H1 (cell line): ENCODE measurements around the gene PPFIBP2. TPM values are rescaled to one million over a fixed set of nuclear protein-coding genes. Genes with fewer than 3 reads are reported as not detected.

Source experiments
- TCF12 ChIP-seq: IDR thresholded peaks from 2 replicates; pipeline ENCODE4 v1.6.1; 2011; ENCODE audit warnings: low read depth, mild to moderate bottlenecking, low read length
- YY1 ChIP-seq: IDR thresholded peaks from 2 replicates; pipeline ENCODE4 v1.6.1; 2011; ENCODE audit warnings: low read depth, mild to moderate bottlenecking, low read length
- polyA plus RNA-seq, 7 experiments: library from polyadenylated mRNA; depleted of rRNA in 3 of 7; stranded (reverse) in 5 of 7; unstranded in 2 of 7; fragments of >200 nt in 5 of 7; fragments of 200-250 nt in 2 of 7; gene quantifications; 1 replicate in 5 of 7; 2 replicates in 1 of 7; 4 replicates in 1 of 7; pipeline versions ENCODE4 v1.2.1 to v1.2.3, GENCODE V29; 2011 to 2013; ENCODE audit warnings: missing spikeins in 2 of 7, mixed read lengths in 2 of 7
- total RNA-seq: library from RNA; stranded (reverse); fragmentation: NEBNext Ultra II Directional; extraction: Animal tissue kit (Norgen Biotek cat#: 25700); gene quantifications from 2 replicates; pipeline ENCODE4 v1.2.1, GENCODE V29; 2021

Gene PPFIBP2
- total and polyA plus RNA-seq, 2 of the 8 experiments (the other 6 are each of a cell fraction or from before 2014, with no cell fraction given) = 5.5 to 9.8 TPM

GRCh38 chr11:7506243-7506642 is 7.6 kb upstream of the PPFIBP2 start (continued):
- TF ChIP-seq YY1 (no peak), TCF12 (no peak)
